ENCODE results near the gene CEP112.

CEP112 gene

GRCh38 chr17:65807361-65807760, 384.6 kb downstream of the CEP112 start:
- H3K4me3 ChIP-seq (ENCODE audit: low read depth, low read length): no peak overlapping the region

GRCh38 chr17:65801513-65801912, 390.4 kb downstream of the CEP112 start:
- no peak for TF ChIP-seq CTCF (IDR thresholded peaks at IDR 0.05; ENCODE audit: borderline replicate concordance, insufficient read depth, low read depth, low read length)
- no peak overlapping the region for H3K4me3 ChIP-seq (ENCODE audit: low read depth, low read length)

More at GRCh38 chr17:65807361-65807760, 384.6 kb downstream of the CEP112 start:
- no peak for TF ChIP-seq CTCF (IDR thresholded peaks at IDR 0.05; ENCODE audit: borderline replicate concordance, insufficient read depth, low read depth, low read length)

GRCh38 chr17:65800655-65801054, 391.3 kb downstream of the CEP112 start:
- TF ChIP-seq CTCF (IDR thresholded peaks at IDR 0.05; ENCODE audit: borderline replicate concordance, insufficient read depth, low read depth, low read length): no peak
- no peak overlapping the region for H3K4me3 ChIP-seq (ENCODE audit: low read depth, low read length)

- no peak overlapping the region for H3K4me3 ChIP-seq (ENCODE audit: low read depth, low read length)
- no peak for TF ChIP-seq CTCF (IDR thresholded peaks at IDR 0.05; ENCODE audit: borderline replicate concordance, insufficient read depth, low read depth, low read length)
Measured at GRCh38 chr17:65799869-65800268, 392.1 kb downstream of the CEP112 start.

- no peak for TF ChIP-seq CTCF (IDR thresholded peaks at IDR 0.05; ENCODE audit: borderline replicate concordance, insufficient read depth, low read depth, low read length)
Measured at GRCh38 chr17:65799454-65799853, 392.5 kb downstream of the CEP112 start.

GRCh38 chr17:65797809-65798208, 394.1 kb downstream of the CEP112 start:
- H3K4me3 ChIP-seq (ENCODE audit: low read depth, low read length): no peak overlapping the region

More at GRCh38 chr17:65799454-65799853, 392.5 kb downstream of the CEP112 start:
- H3K4me3 ChIP-seq (ENCODE audit: low read depth, low read length): no peak overlapping the region

More at GRCh38 chr17:65797809-65798208, 394.1 kb downstream of the CEP112 start:
- peak; percentile 35; the same call in 1 of the 2 replicates for TF ChIP-seq CTCF (IDR thresholded peaks at IDR 0.05; ENCODE audit: borderline replicate concordance, insufficient read depth, low read depth, low read length)
